K562 (cell line): ENCODE data around the gene PRICKLE3.
A peak's percentile ranks its signal among the peaks of the same experiment; 100 is the strongest.

ENCODE experiments used
- EP300 ChIP-seq: IDR thresholded peaks from 2 replicates; pipeline ENCODE4 v1.6.1; 2012; ENCODE audit warnings: low read length, improper control_type of control experiment
- ESRRB ChIP-seq: fragments of 250-450 bp; sonication (Bioruptor Pico); IDR thresholded peaks from 2 replicates; pipeline ENCODE4 v1.5.0; 2020; ENCODE audit warnings: mild to moderate bottlenecking, moderate library complexity, borderline replicate concordance
- HMG20A ChIP-seq: fragments of 450-650 bp; formaldehyde crosslinking; conservative IDR thresholded peaks from 2 replicates; pipeline ENCODE4 v1.4.0; 2020; ENCODE audit warnings: mild to moderate bottlenecking, mixed read lengths

- TF ChIP-seq EP300 (peak; percentile 95), HMG20A (CRISPR knock-in tag) (no peak), ESRRB (CRISPR knock-in tag) (no peak)
Measured at GRCh38 chrX:49199906-49200771, 14.0 kb upstream of the PRICKLE3 start, which contains the start of gene SYP.
